ENCODE data around the gene GHITM. TPM values are rescaled to one million over a fixed set of nuclear protein-coding genes. Genes with fewer than 3 reads are reported as not detected.
"Not testable (repeated sequence)": the region's sequence is repeated elsewhere in the genome, so short reads cannot be mapped to it uniquely, and the experiment has no call there.

GHITM gene
- total and polyA plus RNA-seq, 4 donors: 77.2 to 195 (median 98.9) TPM

- Histone ChIP-seq H3K27ac (ENCODE audit: low read depth in 1 of 2, low read length in 2 of 2) (no peak overlapping the region), H3K9me3 (ENCODE audit: control insufficient read depth, low read length) (no peaks in the 10 kb centered on the region), H3K27me3 (ENCODE audit: control insufficient read depth in 1 of 2, insufficient read depth in 2 of 2, low read length in 1 of 2) (no peaks in the 10 kb centered on the region), H3K4me1 (ENCODE audit: control insufficient read depth in 1 of 2, insufficient read depth in 2 of 2, low read length in 2 of 2) (peaks cover 0 to 3% of the 10 kb centered on the region in 2 donors), H3K36me3 (ENCODE audit: control insufficient read depth in 1 of 2, insufficient read depth in 2 of 2, low read length in 1 of 2) (no peaks in the 10 kb centered on the region), H3K4me3 (ENCODE audit: low read length in 2 of 2) (no peak overlapping the region)
- no peak for ATAC-seq (ENCODE audit: low FRiP score)
- WGBS, 2 donors: 61 to 70% methylated on average over 2 of the region's 2 CpGs
- intact Hi-C loops (cut with DNase I): no loop called here
- no peak for DNase-seq
These were observed 1.5 kb upstream of the GHITM start for GRCh38 chr10:84137811-84138210.

GRCh38 chr10:84138478-84139125, 707 bp upstream of the GHITM start:
- Histone ChIP-seq H3K27ac (ENCODE audit: low read depth in 1 of 2, low read length in 2 of 2) (peak overlapping the region in 1 of 2 donors; percentile 51), H3K27me3 (ENCODE audit: control insufficient read depth in 1 of 2, insufficient read depth in 2 of 2, low read length in 1 of 2) (no peaks in the 10 kb centered on the region), H3K9me3 (ENCODE audit: control insufficient read depth, low read length) (no peaks in the 10 kb centered on the region), H3K4me3 (ENCODE audit: low read length in 2 of 2) (peak overlapping the region; percentile 44 to 73), H3K36me3 (ENCODE audit: control insufficient read depth in 1 of 2, insufficient read depth in 2 of 2, low read length in 1 of 2) (no peaks in the 10 kb centered on the region), H3K4me1 (ENCODE audit: control insufficient read depth in 1 of 2, insufficient read depth in 2 of 2, low read length in 2 of 2) (peaks cover 0 to 3% of the 10 kb centered on the region in 2 donors)
- intact Hi-C loops (cut with DNase I): no loop called here
- 75 to 79% methylated on average over 20 of the region's 20 CpGs for WGBS, 2 donors
- peak; percentile 9 for ATAC-seq (ENCODE audit: low FRiP score)
- peak in 1 of 2 donors; percentile 47 for DNase-seq

- no peaks in the 10 kb centered on the region for H3K9me3 ChIP-seq (ENCODE audit: control insufficient read depth, low read length)
- intact Hi-C loops (cut with DNase I): loop anchor here (10.0 kb wide), 2 partner anchors 185 to 395 kb away; partner anchors contain the start of gene CCSER2 (in 1 of the 2)
- ATAC-seq (ENCODE audit: low FRiP score) (no peak), DNase-seq (no peak)
- no peaks in the 10 kb centered on the region for H3K27me3 ChIP-seq (ENCODE audit: control insufficient read depth in 1 of 2, insufficient read depth in 2 of 2, low read length in 1 of 2)
- WGBS, 2 donors: 6 to 11% methylated on average over 12 of the region's 12 CpGs
- H3K36me3 ChIP-seq (ENCODE audit: control insufficient read depth in 1 of 2, insufficient read depth in 2 of 2, low read length in 1 of 2): peaks cover 0 to 2% of the 10 kb centered on the region in 2 donors
- peaks cover 0 to 3% of the 10 kb centered on the region in 2 donors for H3K4me1 ChIP-seq (ENCODE audit: control insufficient read depth in 1 of 2, insufficient read depth in 2 of 2, low read length in 2 of 2)
- peak overlapping the region; percentile 52 to 90 for H3K4me3 ChIP-seq (ENCODE audit: low read length in 2 of 2)
- peak overlapping the region in 1 of 2 donors; percentile 74 for H3K27ac ChIP-seq (ENCODE audit: low read depth in 1 of 2, low read length in 2 of 2)
These were observed 699 bp downstream of the GHITM start for GRCh38 chr10:84140036-84140379.

GRCh38 chr10:84147347-84147746, 8.0 kb downstream of the GHITM start:
- peaks cover 7 to 15% of the 10 kb centered on the region in 2 donors for H3K36me3 ChIP-seq (ENCODE audit: control insufficient read depth in 1 of 2, insufficient read depth in 2 of 2, low read length in 1 of 2)

GRCh38 chr10:84148006-84148597, 8.8 kb downstream of the GHITM start:
- H3K36me3 ChIP-seq (ENCODE audit: control insufficient read depth in 1 of 2, insufficient read depth in 2 of 2, low read length in 1 of 2): peaks cover 7 to 15% of the 10 kb centered on the region in 2 donors
- not testable (repeated sequence) for H3K27me3 ChIP-seq (ENCODE audit: control insufficient read depth in 1 of 2, insufficient read depth in 2 of 2, low read length in 1 of 2); H3K4me3 ChIP-seq (ENCODE audit: low read length in 2 of 2); ATAC-seq (ENCODE audit: low FRiP score); H3K9me3 ChIP-seq (ENCODE audit: control insufficient read depth, low read length); H3K27ac ChIP-seq (ENCODE audit: low read depth in 1 of 2, low read length in 2 of 2); H3K4me1 ChIP-seq (ENCODE audit: control insufficient read depth in 1 of 2, insufficient read depth in 2 of 2, low read length in 2 of 2); DNase-seq
- WGBS, 2 donors: 85 to 86% methylated on average over 9 of the region's 9 CpGs
- intact Hi-C loops (cut with DNase I): loop anchor here (10.0 kb wide), 2 partner anchors 177 to 387 kb away; partner anchors contain the start of gene CCSER2 (in 1 of the 2)

More at GRCh38 chr10:84147347-84147746, 8.0 kb downstream of the GHITM start:
- no peaks in the 10 kb centered on the region for H3K9me3 ChIP-seq (ENCODE audit: control insufficient read depth, low read length)
- intact Hi-C loops (cut with DNase I): loop anchor here (10.0 kb wide), 2 partner anchors 177 to 387 kb away; partner anchors contain the start of gene CCSER2 (in 1 of the 2)
- H3K27ac ChIP-seq (ENCODE audit: low read depth in 1 of 2, low read length in 2 of 2): no peak overlapping the region
- DNase-seq (no peak), ATAC-seq (ENCODE audit: low FRiP score) (no peak)
- no peaks in the 10 kb centered on the region for H3K27me3 ChIP-seq (ENCODE audit: control insufficient read depth in 1 of 2, insufficient read depth in 2 of 2, low read length in 1 of 2)
- no peak overlapping the region for H3K4me3 ChIP-seq (ENCODE audit: low read length in 2 of 2)
- no peaks in the 10 kb centered on the region for H3K4me1 ChIP-seq (ENCODE audit: control insufficient read depth in 1 of 2, insufficient read depth in 2 of 2, low read length in 2 of 2)

- intact Hi-C loops (cut with DNase I): loop anchor here (10.0 kb wide), 2 partner anchors 175 to 385 kb away; partner anchors contain the start of gene CCSER2 (in 1 of the 2)
- Histone ChIP-seq H3K27ac (ENCODE audit: low read depth in 1 of 2, low read length in 2 of 2) (no peak overlapping the region), H3K4me3 (ENCODE audit: low read length in 2 of 2) (no peak overlapping the region), H3K36me3 (ENCODE audit: control insufficient read depth in 1 of 2, insufficient read depth in 2 of 2, low read length in 1 of 2) (peaks cover 7 to 12% of the 10 kb centered on the region in 2 donors), H3K27me3 (ENCODE audit: control insufficient read depth in 1 of 2, insufficient read depth in 2 of 2, low read length in 1 of 2) (no peaks in the 10 kb centered on the region), H3K9me3 (ENCODE audit: control insufficient read depth, low read length) (no peaks in the 10 kb centered on the region), H3K4me1 (ENCODE audit: control insufficient read depth in 1 of 2, insufficient read depth in 2 of 2, low read length in 2 of 2) (no peaks in the 10 kb centered on the region)
- ATAC-seq (ENCODE audit: low FRiP score) (no peak), DNase-seq (no peak)
- 88 to 93% methylated on average over 2 of the region's 2 CpGs for WGBS, 2 donors
These were observed 10.5 kb downstream of the GHITM start for GRCh38 chr10:84149854-84150253.

GRCh38 chr10:84152769-84153168, 13.5 kb downstream of the GHITM start:
- Histone ChIP-seq H3K4me1 (ENCODE audit: control insufficient read depth in 1 of 2, insufficient read depth in 2 of 2, low read length in 2 of 2) (no peaks in the 10 kb centered on the region), H3K27me3 (ENCODE audit: control insufficient read depth in 1 of 2, insufficient read depth in 2 of 2, low read length in 1 of 2) (no peaks in the 10 kb centered on the region), H3K4me3 (ENCODE audit: low read length in 2 of 2) (no peak overlapping the region), H3K36me3 (ENCODE audit: control insufficient read depth in 1 of 2, insufficient read depth in 2 of 2, low read length in 1 of 2) (peaks cover 5% of the 10 kb centered on the region in 2 donors), H3K9me3 (ENCODE audit: control insufficient read depth, low read length) (no peaks in the 10 kb centered on the region), H3K27ac (ENCODE audit: low read depth in 1 of 2, low read length in 2 of 2) (no peak overlapping the region)
- DNase-seq (no peak), ATAC-seq (ENCODE audit: low FRiP score) (no peak)
- intact Hi-C loops (cut with DNase I): no loop called here

GRCh38 chr10:84155521-84155920, 16.2 kb downstream of the GHITM start:
- Histone ChIP-seq H3K4me1 (ENCODE audit: control insufficient read depth in 1 of 2, insufficient read depth in 2 of 2, low read length in 2 of 2) (no peaks in the 10 kb centered on the region), H3K27ac (ENCODE audit: low read depth in 1 of 2, low read length in 2 of 2) (no peak overlapping the region), H3K9me3 (ENCODE audit: control insufficient read depth, low read length) (no peaks in the 10 kb centered on the region), H3K36me3 (ENCODE audit: control insufficient read depth in 1 of 2, insufficient read depth in 2 of 2, low read length in 1 of 2) (peaks cover 2% of the 10 kb centered on the region in 2 donors), H3K27me3 (ENCODE audit: control insufficient read depth in 1 of 2, insufficient read depth in 2 of 2, low read length in 1 of 2) (no peaks in the 10 kb centered on the region), H3K4me3 (ENCODE audit: low read length in 2 of 2) (no peak overlapping the region)
- WGBS, 2 donors: 84 to 94% methylated on average over 4 of the region's 4 CpGs
- no peak for DNase-seq
- intact Hi-C loops (cut with DNase I): no loop called here
- no peak for ATAC-seq (ENCODE audit: low FRiP score)

- WGBS, 2 donors: 87 to 92% methylated on average over 2 of the region's 2 CpGs
These were observed 16.7 kb downstream of the GHITM start for GRCh38 chr10:84156009-84156408.

More at GRCh38 chr10:84156009-84156408, 16.7 kb downstream of the GHITM start:
- H3K27ac ChIP-seq (ENCODE audit: low read depth in 1 of 2, low read length in 2 of 2): no peak overlapping the region
- H3K9me3 ChIP-seq (ENCODE audit: control insufficient read depth, low read length): no peaks in the 10 kb centered on the region
- no peak for DNase-seq
- ATAC-seq (ENCODE audit: low FRiP score): no peak
- no peaks in the 10 kb centered on the region for H3K4me1 ChIP-seq (ENCODE audit: control insufficient read depth in 1 of 2, insufficient read depth in 2 of 2, low read length in 2 of 2)
- H3K4me3 ChIP-seq (ENCODE audit: low read length in 2 of 2): no peak overlapping the region
- intact Hi-C loops (cut with DNase I): no loop called here
- H3K27me3 ChIP-seq (ENCODE audit: control insufficient read depth in 1 of 2, insufficient read depth in 2 of 2, low read length in 1 of 2): no peaks in the 10 kb centered on the region
- H3K36me3 ChIP-seq (ENCODE audit: control insufficient read depth in 1 of 2, insufficient read depth in 2 of 2, low read length in 1 of 2): peaks cover 0 to under 1% of the 10 kb centered on the region in 2 donors

All from aorta (tissue), 5 donors.